H9 (cell line): Measurements from ENCODE around the gene LSP1. TPM values are rescaled to one million over a fixed set of nuclear protein-coding genes. Genes with fewer than 3 reads are reported as not detected.

ENCODE experiments used
- DNase-seq: peaks from one replicate; pipeline ENCODE4 v3.0.0-alpha.2; 2017
- H2AFZ ChIP-seq: one replicate; pipeline ENCODE4 v1.6.1; 2013; ENCODE audit warnings: mild to moderate bottlenecking, low read length, control low read depth, moderate library complexity
- H2AK5ac ChIP-seq: 2 replicates; pipeline ENCODE4 v1.6.1; 2013; ENCODE audit warnings: low read length, control low read depth, mixed read lengths; ENCODE audit not compliant: insufficient read length
- H2BK120ac ChIP-seq: one replicate; pipeline ENCODE4 v1.6.1; 2013; ENCODE audit warnings: low read depth, mild to moderate bottlenecking, low read length, control low read depth, inconsistent platforms; ENCODE audit not compliant: poor library complexity, severe bottlenecking
- H2BK12ac ChIP-seq: 2 replicates; pipeline ENCODE4 v1.6.1; 2013; ENCODE audit warnings: low read length, control low read depth, mixed read lengths, low read depth; ENCODE audit not compliant: insufficient read length
- H2BK15ac ChIP-seq: 2 replicates; pipeline ENCODE4 v1.6.1; 2013; ENCODE audit warnings: low read depth, low read length, control low read depth
- H2BK20ac ChIP-seq: one replicate; pipeline ENCODE4 v1.6.1; 2013; ENCODE audit warnings: low read depth, mild to moderate bottlenecking, low read length, control low read depth, inconsistent platforms; ENCODE audit not compliant: poor library complexity, severe bottlenecking
- H2BK5ac ChIP-seq: 2 replicates; pipeline ENCODE4 v1.6.1; 2013; ENCODE audit warnings: low read length, control low read depth, mixed read lengths; ENCODE audit not compliant: insufficient read length
- H3K14ac ChIP-seq: 2 replicates; pipeline ENCODE4 v1.6.1; 2013; ENCODE audit warnings: low read length, control low read depth; ENCODE audit not compliant: insufficient read depth
- H3K18ac ChIP-seq: 2 replicates; pipeline ENCODE4 v1.6.1; 2013; ENCODE audit warnings: low read depth, mild to moderate bottlenecking, mixed read lengths, low read length, control low read depth; ENCODE audit not compliant: insufficient read length
- H3K23ac ChIP-seq: 2 replicates; pipeline ENCODE4 v1.6.1; 2013; ENCODE audit warnings: low read length, control low read depth, mixed read lengths, low read depth; ENCODE audit not compliant: insufficient read length
- H3K23me2 ChIP-seq: 2 replicates; pipeline ENCODE4 v1.6.1; 2013; ENCODE audit warnings: low read depth, mild to moderate bottlenecking, mixed read lengths, low read length, control low read depth; ENCODE audit not compliant: insufficient read length, poor library complexity, severe bottlenecking
- H3K27ac ChIP-seq: 2 replicates; pipeline ENCODE4 v1.5.1; 2013; ENCODE audit warnings: low read length, control low read depth, mixed read lengths, low read depth; ENCODE audit not compliant: insufficient read length
- H3K27me3 ChIP-seq: 2 replicates; pipeline ENCODE4 v1.6.1; 2013; ENCODE audit warnings: low read length, control low read depth, inconsistent platforms; ENCODE audit not compliant: insufficient read depth
- H3K4ac ChIP-seq: 2 replicates; pipeline ENCODE4 v1.6.1; 2013; ENCODE audit warnings: low read depth, mild to moderate bottlenecking, control low read depth, inconsistent platforms, low read length, moderate library complexity
- H3K4me1 ChIP-seq: 2 replicates; pipeline ENCODE4 v1.6.1; 2013; ENCODE audit warnings: low read length, control low read depth, inconsistent platforms; ENCODE audit not compliant: insufficient read depth
- H3K4me2 ChIP-seq: 2 replicates; pipeline ENCODE4 v1.6.1; 2013; ENCODE audit warnings: low read length, control low read depth, mixed read lengths; ENCODE audit not compliant: insufficient read length, insufficient read depth
- H3K56ac ChIP-seq: 2 replicates; pipeline ENCODE4 v1.6.1; 2013; ENCODE audit warnings: low read depth, mild to moderate bottlenecking, mixed read lengths, low read length, control low read depth; ENCODE audit not compliant: insufficient read length
- H3K79me1 ChIP-seq: 2 replicates; pipeline ENCODE4 v1.6.1; 2013; ENCODE audit warnings: low read depth, mild to moderate bottlenecking, moderate library complexity, low read length, control low read depth, inconsistent platforms; ENCODE audit not compliant: insufficient read depth, poor library complexity, severe bottlenecking
- H3K79me2 ChIP-seq: 2 replicates; pipeline ENCODE4 v1.6.1; 2013; ENCODE audit warnings: low read length, control low read depth, inconsistent platforms; ENCODE audit not compliant: insufficient read depth
- H3K9ac ChIP-seq: 2 replicates; pipeline ENCODE4 v1.6.1; 2013; ENCODE audit warnings: low read length, control low read depth, mixed read lengths; ENCODE audit not compliant: insufficient read length; ENCODE audit errors: extremely low read depth
- H3K9me3 ChIP-seq: one replicate; pipeline ENCODE4 v1.6.1; 2013; ENCODE audit warnings: low read depth, low read length, inconsistent platforms; ENCODE audit not compliant: control insufficient read depth
- H3T11ph ChIP-seq: one replicate; pipeline ENCODE4 v1.6.1; 2013; ENCODE audit warnings: mild to moderate bottlenecking, low read length, control low read depth, inconsistent platforms
- H4K20me1 ChIP-seq: one replicate; pipeline ENCODE4 v1.6.1; 2013; ENCODE audit not compliant: control insufficient read depth, insufficient read length, insufficient read depth
- H4K5ac ChIP-seq: 2 replicates; pipeline ENCODE4 v1.6.1; 2013; ENCODE audit warnings: low read depth, mild to moderate bottlenecking, mixed read lengths, low read length, control low read depth; ENCODE audit not compliant: insufficient read length
- H4K8ac ChIP-seq: replicated peaks from 2 replicates; pipeline ENCODE4 v1.6.1; 2013; ENCODE audit warnings: low read length, control low read depth, mixed read lengths, low read depth; ENCODE audit not compliant: insufficient read length
- H4K91ac ChIP-seq: 2 replicates; pipeline ENCODE4 v1.6.1; 2013; ENCODE audit warnings: low read depth, mild to moderate bottlenecking, moderate library complexity, mixed read lengths, low read length, control low read depth; ENCODE audit not compliant: insufficient read length
- H3K27ac Mint-ChIP-seq, 3 experiments: 2 replicates in 2 of 3; 3 replicates in 1 of 3; pipeline ENCODE4 v1.8.0; 2020 to 2021; ENCODE audit warnings: mixed read lengths in 3 of 3, mild to moderate bottlenecking in 1 of 3, moderate library complexity in 1 of 3
- H3K27me3 Mint-ChIP-seq: 2 replicates; pipeline ENCODE4 v1.8.0; 2021; ENCODE audit warnings: low read depth, mild to moderate bottlenecking, moderate library complexity, mixed read lengths
- H3K36me3 Mint-ChIP-seq, 3 experiments: 2 replicates in 2 of 3; 3 replicates in 1 of 3; pipeline ENCODE4 v1.8.0; 2020 to 2021; ENCODE audit warnings: low read depth in 3 of 3, mixed read lengths in 3 of 3; ENCODE audit not compliant: insufficient read depth in 1 of 3
- H3K4me1 Mint-ChIP-seq, 2 experiments: 2 replicates each; pipeline ENCODE4 v1.8.0; 2020; ENCODE audit warnings: mixed read lengths in 2 of 2
- H3K4me3 Mint-ChIP-seq, 2 experiments: 2 replicates in 1 of 2; 3 replicates in 1 of 2; pipeline ENCODE4 v1.8.0; 2020 to 2021; ENCODE audit warnings: mild to moderate bottlenecking in 2 of 2, mixed read lengths in 2 of 2, moderate library complexity in 1 of 2
- H3K9me3 Mint-ChIP-seq, 2 experiments: 2 replicates in 1 of 2; 3 replicates in 1 of 2; pipeline ENCODE4 v1.8.0; 2020; ENCODE audit warnings: mild to moderate bottlenecking in 2 of 2, mixed read lengths in 2 of 2, moderate library complexity in 1 of 2
- CTCF ChIP-seq: fragments of 200-600 bp; sonication (generic); conservative IDR thresholded peaks from 3 replicates; pipeline ENCODE4 v1.8.0; 2021; ENCODE audit warnings: antibody characterized with exemption, mild to moderate bottlenecking
- WGBS: extraction: QIAGEN DNeasy Blood & Tissue Kit; methylation state at CpG from one replicate; pipeline ENCODE4 v1.1.7; 2013; ENCODE audit warnings: missing lambda C conversion rate, low lambda C conversion rate, mixed read lengths; ENCODE audit not compliant: insufficient read length; ENCODE audit errors: extremely low coverage; 5-methylcytosine and 5-hydroxymethylcytosine counted together
- total RNA-seq: library from RNA; stranded (reverse); gene quantifications from 2 replicates; pipeline ENCODE4 v1.2.1, GENCODE V29; 2021

Gene LSP1
- total RNA-seq, 1 experiment from 2014 or later = not detected

GRCh38 chr11:1876361-1877063 is 23.6 kb downstream of the LSP1 start:
- Histone ChIP-seq H2BK120ac (no peak overlapping the region), H3K14ac (peak overlapping the region; percentile 49; the same call in 1 of the 2 replicates), H3K27me3 (no peaks in the 10 kb centered on the region), H3K4ac (no peak overlapping the region), H2AK5ac (no peak overlapping the region), H3K23ac (no peak overlapping the region), H2BK12ac (no peak overlapping the region), H4K8ac (no peak overlapping the region), H3K79me2 (no peaks in the 10 kb centered on the region), H3K27ac (no peak overlapping the region), H3K56ac (no peak overlapping the region), H4K5ac (no peak overlapping the region), H3K9ac (no peak overlapping the region), H4K91ac (no peak overlapping the region), H3K9me3 (no peaks in the 10 kb centered on the region), H2BK15ac (no peak overlapping the region), H3K18ac (no peak overlapping the region), H2BK20ac (no peak overlapping the region), H2BK5ac (no peak overlapping the region), H4K20me1 (no peaks in the 10 kb centered on the region), H2AFZ (no peak overlapping the region), H3K23me2 (no peaks in the 10 kb centered on the region), H3T11ph (no peak overlapping the region), H3K4me2 (no peak overlapping the region), H3K4me1 (no peaks in the 10 kb centered on the region), H3K79me1 (no peaks in the 10 kb centered on the region)
- DNase-seq = peak; percentile 77
- Mint-ChIP-seq H3K27ac (peak overlapping the region in 1 of 3 experiments; percentile 49; a peak in 1 of 7 replicates), H3K9me3 (no peaks in the 10 kb centered on the region), H3K36me3 (no peaks in the 10 kb centered on the region), H3K27me3 (no peaks in the 10 kb centered on the region; the same call in 1 of the 2 replicates), H3K4me1 (peaks cover 2 to 7% of the 10 kb centered on the region in 2 experiments; a peak in 1 of 4 replicates), H3K4me3 (peak overlapping the region in 1 of 2 experiments; percentile 21; a peak in 1 of 5 replicates)
- no CpG with 5 or more reads among the region's 26 CpGs for WGBS
- peak; percentile 73 for TF ChIP-seq CTCF
